RPMI7951 (cell line): ENCODE results near the gene NRG2. TPM values are rescaled to one million over a fixed set of nuclear protein-coding genes. Genes with fewer than 3 reads are reported as not detected.

ENCODE experiments used
- DNase-seq: peaks from one replicate; pipeline ENCODE4 v3.0.0-alpha.2; 2012; ENCODE audit warnings: low read depth
- total RNA-seq: library from RNA; depleted of rRNA; stranded (reverse); fragments of >200 nt; shearing (Covaris generic); gene quantifications from 2 replicates; pipeline ENCODE4 v1.2.3, GENCODE V29; 2014

Gene NRG2
- total RNA-seq, 1 experiment from 2014 or later, result 1.9 TPM

DNA sequence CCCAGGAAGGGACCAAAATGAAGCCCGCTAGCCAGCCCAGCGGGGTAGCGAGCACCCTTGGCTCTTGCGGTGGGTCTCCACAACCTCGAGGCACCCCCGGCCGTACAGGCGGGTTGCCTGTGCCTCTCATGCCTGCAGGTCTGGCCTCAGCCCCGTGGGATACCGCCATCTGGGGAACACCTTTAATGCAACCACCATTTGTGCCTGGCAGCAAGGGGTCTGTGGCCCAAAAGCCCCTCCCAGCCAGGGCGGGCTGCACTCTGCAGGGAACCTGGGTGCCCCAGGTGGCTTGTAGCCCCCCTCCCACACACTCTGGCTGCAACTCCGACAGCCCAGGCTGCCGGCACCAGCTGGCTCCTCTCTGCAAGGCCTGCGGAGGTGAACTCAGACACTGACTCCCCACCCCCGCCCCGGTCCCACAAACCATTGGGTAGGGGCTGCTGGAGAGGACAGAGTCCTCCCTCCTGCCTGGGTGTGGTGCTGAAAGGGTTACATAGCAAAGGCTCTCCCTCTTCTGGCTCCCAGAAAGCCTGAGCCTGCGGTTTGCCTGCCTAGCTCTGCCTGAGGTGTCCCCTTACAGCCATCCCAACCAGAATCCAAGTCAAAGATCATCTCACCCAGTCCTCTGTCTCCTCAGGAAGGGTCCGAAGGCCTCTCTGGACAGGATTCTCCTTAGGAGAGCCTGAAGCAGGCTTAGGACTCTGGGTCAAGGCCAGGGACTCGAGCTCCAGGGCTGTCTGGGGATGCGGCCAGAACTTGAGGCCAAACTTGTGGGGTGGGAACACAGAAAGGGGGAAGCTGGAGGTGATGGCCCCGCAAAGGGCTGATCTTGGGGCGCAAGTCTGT, 138.1 kb downstream of the NRG2 start:
- peak; percentile 6 for DNase-seq

DNA sequence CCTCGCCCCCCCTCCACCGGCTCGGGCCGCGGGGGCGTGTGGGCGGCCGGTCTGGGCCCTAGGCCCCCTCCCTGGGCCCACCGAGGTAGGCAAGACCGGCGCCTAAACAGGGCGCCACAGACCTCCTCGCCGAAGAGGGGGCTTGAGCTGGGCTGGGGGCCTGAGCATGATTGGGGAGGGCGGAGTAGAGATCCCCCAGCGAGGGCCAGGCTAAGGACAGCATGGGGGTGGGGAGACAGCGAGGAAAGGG, 138.6 kb downstream of the NRG2 start:
- DNase-seq, result no peak

DNA sequence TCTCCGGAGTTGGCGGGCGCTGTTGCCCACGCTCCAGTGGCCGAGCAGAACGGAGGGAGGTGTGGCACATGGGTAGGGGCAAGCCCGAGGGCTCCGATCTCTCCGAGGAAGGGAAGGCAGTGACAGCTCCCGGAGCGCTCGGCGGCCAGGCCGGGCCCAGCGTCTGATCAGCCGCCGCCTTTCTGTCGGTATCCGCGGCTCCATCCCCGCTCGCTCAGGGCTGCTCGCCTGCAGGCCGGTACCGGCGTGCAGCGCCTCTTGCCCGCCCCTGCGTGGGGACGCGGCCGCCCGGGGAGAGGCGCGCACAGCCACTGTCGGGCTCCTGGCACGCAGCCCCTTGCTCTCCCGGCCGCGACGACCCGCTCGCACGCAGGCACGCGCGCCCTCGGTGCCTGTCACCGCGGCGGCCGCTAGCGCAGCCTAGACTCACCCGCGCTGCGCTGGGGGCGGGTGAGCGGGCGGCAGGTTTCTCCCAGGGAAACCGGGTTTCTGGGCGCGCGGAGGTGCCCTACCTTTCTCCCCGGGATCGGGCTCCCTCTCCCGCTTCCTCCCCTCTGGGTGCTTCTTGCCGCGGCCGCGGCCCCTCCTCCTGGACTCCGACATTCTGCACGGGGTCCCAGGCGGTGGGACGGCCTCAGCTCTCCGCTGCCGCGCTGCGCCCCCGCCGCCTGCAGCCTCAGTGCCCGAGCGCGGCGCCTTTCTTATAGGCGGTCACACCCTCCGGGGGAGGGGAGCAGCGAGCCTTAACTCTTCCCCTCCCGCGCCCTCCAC, 139.1 kb downstream of the NRG2 start:
- DNase-seq, result peak; percentile 6

DNA sequence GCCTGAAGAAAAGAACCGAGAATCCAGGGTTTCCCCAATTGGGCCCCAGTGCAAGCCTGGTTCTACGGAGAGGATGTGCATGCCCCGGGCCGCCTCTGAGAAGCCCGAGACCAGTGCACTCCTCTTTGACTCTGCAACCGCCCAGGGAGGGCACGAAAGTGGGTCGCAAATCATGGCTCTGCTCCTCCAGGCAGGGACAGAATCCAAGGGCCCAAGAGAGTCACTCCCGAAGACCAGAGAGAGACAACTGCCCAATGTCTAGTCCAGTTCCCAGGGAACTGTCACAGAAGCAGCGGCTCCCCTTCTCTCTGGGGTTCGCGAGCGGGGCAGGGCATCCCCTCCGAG, 139.7 kb downstream of the NRG2 start:
- no peak for DNase-seq

DNA sequence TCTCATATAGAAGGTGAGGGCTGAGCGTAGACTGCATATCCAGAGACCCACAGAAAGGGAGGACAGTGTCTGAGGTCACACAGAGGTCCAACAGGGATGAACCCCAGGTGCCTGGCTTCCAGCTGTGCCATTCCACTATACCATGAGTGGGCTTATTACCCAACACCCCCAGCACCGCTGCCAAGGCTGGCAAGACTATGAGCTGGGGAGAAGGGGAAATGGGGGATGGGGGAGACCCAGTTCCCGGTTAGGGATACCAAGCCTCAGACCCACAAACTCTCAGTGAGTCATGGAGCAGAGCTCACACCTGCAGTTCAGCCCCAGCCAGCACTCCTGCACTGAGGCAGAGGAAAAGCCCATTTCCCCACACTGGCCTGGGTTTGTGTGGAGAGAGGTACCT, 141.1 kb downstream of the NRG2 start:
- DNase-seq, result no peak

DNA sequence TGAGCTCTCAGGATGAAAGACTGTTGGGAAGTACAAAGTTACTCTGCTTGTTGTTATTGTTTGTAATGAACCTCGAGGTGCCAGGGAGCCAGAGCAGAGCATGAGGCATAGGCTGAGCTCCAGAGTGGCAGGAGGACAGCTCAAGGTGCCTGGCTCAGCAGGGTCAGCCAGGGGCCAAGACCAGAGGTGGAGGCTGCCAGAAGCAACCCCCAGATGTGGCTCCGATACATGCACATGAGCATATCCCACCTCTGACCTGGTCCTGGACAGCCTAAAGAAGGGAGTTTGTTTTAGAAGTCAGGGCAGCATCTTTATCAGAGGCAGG, 141.9 kb downstream of the NRG2 start:
- DNase-seq, result no peak

DNA sequence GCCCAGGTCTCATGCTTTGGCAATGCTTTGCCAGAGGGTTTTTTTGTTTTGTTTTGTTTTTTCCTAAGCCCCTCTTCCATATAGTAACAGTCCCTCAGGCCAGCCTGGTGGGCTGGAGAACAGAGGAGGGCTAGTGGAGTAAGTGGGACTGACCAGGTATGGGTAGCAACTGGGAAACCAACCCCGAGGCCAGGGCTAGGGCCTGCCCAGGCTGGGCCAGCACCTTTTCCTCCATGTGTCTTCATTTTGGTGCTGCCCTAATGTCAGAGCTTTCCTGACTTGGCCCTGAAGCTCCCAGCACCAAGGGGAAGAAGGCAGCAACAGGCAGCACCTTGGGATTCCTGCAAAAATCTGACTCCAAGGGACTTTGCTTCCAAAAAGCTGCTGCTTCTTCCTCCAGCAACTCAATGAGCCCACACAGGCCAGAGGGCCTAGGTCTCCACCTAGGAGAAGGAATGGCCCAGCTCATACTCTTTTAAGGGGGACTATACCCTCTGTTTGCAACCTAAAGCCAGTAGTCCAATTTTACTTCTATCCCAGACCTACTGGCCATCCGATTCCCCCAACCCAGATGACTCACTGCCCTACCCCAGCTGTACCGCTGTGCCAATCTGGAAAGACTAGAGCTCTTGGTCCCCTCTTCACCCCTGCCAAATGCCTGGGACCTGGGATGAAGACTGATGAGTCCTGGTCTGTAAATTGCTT, 142.4 kb downstream of the NRG2 start:
- no peak for DNase-seq

DNA sequence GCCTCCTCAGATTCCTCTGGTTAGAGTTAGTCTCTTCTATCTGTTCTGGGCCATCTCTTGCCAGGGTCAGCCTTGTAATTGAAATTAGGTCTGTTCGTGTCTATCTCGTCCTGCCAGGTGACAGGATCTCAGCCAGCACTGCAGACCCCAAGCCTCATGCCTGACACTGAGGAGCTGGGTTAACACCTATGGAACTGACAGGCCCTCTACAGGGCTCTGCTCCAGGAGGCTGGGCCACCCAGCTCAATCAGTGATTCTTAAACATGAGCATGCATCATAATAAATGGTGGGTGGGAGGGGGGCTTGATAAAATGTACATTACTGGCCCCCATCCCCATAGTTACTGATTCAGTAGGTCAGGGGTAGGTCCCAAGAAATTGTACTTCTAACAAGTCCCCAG, 144.1 kb downstream of the NRG2 start:
- DNase-seq, result no peak

DNA sequence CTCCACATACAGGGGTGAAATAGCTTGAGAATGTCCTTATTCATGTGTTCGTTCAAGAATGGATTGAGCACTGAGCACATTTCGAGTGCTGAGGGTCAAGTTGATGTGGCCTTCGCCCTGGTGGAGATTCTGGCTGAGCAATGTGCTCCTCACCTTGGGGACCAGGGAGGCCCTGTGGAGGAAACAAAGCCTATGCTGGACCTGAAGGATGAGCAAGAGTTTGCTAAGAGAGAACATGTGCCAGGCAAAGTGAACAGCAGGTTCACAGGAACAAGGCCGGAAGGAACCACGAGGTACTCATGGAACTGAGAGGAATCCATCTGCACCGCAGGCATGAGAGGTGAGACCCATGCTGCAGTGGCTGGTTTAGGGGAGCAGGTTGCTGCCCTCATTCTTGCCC, 145.1 kb downstream of the NRG2 start:
- DNase-seq, result no peak

DNA sequence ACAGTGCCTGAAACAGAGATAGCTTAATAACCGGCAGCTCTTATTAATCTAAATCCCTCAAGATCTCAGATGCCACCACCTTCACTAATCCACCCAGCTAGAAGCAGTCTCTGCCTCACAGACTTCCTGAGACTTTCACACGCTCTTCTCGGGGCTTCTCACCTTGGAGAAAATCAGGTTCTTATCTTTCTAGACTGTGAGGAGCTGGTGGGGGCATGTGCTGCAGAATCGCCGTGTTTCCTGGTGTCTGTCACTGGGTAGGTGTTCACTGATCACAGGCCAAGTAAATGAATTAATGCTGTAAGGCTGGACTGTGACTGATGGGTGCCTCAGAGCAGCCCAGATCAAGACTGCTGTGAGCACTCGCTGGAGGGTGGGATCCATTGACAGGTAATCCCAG, 145.8 kb downstream of the NRG2 start:
- DNase-seq, result no peak

DNA sequence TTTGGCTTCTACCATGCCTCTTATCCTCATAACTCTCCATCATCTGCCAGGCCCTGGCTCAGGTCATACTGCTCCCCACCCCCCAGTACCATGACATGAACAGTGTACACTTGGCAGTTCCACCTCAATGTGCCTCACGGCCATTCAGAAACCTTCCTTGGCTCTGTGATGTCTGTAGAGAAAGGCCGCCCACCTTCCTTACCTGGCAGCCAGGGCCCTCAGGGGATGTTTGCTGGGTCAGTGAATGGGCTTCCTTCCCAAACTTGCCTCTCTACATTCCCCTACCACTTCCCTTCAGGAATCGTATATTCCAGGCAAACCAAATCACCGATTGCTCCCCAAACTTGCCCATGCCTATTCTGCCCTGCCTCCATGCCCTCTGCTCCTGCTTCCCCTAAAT, 146.4 kb downstream of the NRG2 start:
- DNase-seq, result no peak

DNA sequence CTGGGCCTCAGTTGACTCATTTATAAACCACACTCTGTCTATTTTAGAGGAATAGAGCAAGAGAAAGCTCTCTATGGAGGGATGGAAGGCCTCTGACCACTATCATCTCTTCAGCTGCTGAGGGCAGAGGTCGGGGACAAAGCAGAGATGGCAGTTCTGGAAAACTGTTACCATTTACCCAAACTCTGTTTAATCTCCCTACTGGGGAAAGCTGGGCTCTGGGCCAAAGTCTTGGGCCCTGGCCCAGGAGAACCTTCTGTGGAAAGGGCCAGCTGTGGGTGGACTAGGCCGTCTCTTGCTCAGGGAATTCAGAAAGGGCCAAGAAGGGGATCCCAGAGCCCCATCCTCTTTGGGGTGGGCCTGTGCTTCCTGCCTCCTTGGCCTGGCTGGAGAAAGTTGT, 147.5 kb downstream of the NRG2 start:
- DNase-seq, result no peak

DNA sequence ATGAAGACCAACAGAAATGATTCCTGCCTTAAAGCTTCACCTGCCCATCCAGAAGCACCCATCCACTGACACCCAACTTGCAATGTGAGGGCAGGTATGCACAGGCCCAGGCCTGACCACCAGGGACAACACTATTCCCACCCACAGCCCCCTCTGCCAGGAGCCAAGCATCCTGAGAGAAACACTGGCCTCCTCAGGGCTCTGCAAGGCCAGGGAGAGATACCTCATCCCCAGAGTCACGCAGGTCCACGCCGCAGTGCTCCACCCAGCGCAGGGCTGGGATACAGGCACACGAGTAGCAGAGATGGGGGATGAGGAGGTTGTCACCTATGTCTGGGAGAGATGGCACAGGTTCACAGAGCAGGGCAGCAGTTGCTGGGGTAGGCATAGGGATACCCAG, 148.1 kb downstream of the NRG2 start:
- no peak for DNase-seq

DNA sequence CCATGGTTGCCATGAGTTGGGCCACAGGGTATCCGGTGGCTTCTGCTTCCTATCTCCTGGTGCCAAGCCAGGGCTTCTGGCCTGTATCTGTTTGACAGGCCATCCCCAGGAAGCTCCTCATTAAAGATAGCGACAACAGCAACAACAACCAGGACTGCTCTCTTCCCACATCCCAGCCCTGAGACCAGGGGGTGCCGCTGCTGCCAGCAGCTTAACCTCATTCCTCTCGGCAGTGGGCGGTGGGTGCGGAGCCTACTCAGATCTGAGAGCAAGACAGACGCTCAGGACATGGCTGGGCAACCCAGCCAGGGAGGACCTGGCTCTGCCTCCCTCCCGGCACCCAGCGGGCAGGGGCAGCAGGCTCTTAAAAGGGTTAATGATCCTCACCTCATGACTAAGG, 149.2 kb downstream of the NRG2 start:
- DNase-seq, result no peak

DNA sequence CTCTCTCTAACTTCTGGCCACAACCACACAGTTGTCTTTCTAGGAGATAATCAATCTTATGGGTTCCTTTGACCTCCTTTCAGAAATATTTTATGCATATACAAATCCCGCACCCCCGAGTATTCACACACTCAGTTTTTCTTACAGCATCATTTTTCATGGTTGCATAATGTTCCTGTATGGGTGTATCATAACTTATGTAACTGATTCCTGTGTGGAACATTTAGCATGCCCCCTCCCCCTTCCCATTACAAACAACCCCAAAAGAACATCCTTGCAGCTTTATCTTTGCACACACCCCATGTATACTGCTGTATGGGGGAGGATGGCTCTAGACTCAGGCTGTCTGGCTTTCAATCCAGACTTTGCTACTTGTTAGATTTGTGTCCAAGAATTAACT, 153.7 kb downstream of the NRG2 start:
- DNase-seq, result no peak

DNA sequence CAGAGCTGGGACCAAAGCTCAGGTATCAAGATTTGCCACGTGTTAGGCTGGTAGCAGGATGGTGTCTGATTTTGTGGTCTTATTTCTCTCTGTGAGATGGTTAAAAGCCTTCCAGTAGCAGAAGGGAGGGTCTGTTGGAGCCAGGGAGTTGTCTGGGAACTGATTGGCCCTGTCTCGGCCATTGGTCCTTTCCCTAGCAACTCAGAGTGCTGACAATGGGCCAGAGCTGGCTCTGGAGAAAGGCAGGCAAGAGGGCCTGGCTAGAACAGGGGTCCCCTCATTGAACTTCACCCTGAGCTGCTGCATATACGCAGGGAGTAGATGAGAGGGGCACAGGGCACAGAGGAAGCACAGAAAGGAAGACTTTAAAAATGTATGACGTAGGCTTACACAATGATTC, 154.7 kb downstream of the NRG2 start:
- no peak for DNase-seq

DNA sequence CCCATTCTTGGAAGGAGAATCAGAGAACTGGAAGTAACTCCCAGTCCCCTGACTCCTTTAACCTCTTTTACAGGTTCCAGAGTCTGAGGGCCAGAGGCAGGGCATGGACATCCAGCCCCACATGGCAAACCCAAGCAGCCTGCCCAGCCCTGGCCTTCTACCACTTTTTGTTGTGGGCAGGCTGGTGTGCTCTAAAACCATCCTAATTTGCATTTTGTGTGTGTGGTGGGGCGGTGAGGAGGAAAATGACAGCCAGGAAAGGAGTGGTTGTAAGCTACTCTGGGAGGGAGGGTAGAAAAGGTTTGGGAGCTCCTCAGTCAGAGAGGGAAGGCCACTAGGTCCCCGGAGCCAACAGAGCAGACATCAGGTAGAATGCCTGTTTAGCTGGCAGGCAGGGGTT, 156.9 kb downstream of the NRG2 start:
- no peak for DNase-seq

DNA sequence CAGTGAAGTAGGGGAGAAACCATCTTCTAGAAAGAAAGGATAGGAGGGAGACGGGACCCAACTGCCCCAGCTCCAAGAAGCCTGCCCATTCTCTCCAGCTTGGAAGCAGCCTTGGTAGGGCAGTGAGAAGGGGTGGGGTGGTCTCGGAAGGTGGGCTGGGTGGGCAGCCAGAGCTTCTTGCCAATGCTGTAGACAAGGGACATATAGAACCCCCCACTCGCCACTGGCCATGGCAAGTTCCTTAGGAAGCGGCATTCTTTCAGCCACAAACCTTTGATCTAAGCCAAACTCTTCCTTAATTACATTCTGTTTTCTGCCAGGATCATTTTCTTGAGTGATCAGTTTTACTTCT, 157.3 kb downstream of the NRG2 start:
- no peak for DNase-seq

DNA sequence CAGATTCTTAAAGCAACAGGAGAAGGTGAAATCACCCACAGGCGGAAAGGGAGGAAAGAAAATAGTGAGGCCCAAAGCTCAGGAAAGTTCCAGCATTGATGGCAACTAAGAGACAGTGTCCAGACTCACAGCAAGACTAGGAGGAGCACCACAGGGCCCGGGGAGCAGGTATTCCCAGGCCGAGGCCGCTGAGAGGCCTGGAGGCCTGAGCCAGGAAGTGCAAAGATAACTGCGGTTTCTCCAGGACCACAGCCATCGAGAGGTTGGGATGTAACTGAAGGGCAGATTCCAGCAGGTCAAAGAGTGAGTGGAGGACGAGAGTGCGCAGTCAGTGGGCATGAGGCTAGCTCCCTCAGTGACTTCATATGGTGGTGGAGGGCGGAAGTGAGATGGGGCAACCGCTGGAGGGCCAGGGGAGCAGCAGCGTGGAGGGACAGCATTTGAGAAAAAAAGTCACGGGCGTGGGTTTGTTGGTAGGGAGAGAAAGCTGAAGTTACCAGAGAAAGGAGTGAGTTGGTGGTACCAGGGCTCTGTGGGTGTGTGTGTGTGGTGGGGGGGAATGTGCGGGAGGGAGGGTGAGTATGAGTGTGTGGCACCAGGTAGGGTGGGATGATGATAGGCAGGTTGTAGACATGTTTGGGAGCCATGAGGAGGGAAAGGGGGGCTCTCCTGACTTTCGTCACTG, 157.8 kb downstream of the NRG2 start:
- DNase-seq, result no peak

DNA sequence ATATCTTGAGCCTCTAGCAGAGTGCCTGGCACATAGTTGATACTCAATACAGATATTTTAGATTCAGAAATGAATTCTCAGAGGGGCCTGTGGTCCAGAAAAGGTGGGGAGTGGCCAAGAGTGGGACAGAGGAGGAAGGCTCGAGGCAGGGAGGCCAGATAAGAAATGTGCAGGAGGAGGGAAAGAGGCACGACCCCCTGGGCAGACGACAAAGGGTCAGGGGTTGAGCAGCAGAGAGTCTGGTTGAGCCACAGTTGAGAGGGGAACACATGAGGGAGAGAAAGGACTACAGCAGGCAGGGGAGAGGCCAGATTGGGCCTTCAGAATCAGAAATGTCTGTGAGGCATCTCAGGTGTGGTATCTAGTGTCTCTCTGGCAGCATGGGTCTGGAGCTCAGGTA, 158.4 kb downstream of the NRG2 start:
- DNase-seq, result no peak

DNA sequence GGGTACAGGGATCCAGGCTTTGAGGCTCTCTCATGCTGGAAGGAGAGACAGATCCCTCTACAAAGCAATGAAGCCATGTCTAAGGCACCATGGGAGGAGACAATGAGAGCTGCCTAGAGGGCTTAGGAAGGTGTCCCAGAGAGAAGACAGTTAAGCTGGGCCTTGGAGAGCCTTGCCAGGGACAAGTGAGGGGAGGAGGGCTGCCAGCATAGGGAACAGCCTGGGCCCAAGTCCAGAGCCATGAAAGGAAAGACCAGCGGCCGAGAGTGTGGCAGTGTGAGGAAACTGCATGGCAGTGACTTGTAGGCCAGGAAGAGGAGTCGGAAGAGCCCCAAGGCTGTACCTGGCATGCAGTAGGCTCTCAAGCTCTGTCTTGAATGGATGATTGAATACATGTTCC, 159.0 kb downstream of the NRG2 start:
- DNase-seq, result no peak

DNA sequence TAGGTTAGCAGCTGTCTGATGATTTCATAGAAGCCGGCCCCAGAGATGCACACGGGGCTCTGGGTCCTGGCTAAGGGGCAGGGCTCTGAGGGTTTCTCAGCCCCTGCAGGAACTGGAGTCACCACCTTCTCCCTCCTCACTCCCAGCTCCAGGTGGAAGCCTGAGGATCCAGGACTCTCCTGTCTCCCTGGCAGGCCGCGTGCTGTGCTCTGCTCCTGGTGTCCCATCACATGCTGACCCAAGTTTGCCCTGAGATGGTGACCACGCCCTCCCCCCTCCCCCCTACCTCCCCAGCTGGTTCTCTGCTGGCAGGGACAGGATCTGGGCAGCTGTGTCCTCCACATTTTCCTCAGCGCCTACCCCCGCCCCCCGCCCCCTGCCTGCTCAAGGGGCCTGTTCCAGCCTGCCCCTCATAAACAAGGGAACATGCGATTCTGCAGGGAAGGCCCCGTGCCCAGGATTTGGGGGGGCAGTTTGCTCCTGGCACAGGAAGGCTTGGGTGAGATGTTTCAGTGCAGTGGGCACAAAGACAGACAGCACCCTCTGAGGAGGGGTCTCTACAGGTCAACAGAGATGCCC, 160.0 kb downstream of the NRG2 start:
- no peak for DNase-seq

DNA sequence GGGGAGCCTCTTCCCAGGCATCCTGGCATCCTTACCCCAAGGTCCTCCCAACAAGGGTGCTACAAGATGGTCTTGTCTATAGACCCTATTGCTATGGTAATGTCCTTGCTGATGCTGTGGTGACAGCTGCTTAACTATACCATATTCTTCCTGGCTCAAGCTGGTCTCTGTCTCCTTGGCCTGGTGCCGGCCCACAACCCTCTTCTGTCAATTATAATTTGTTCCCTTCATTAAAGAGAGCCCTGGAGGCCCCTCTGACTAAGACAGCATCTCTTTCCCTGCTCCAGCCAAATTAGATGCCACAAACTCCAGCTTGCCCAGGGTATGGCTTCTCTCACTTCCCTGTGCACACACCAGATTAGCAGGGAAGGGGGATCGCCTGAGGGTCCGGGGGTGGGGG, 160.8 kb downstream of the NRG2 start:
- DNase-seq, result no peak
